IMR-90 (cell line): ENCODE results near the gene FBH1. TPM values are rescaled to one million over a fixed set of nuclear protein-coding genes. Genes with fewer than 3 reads are reported as not detected.

ENCODE experiments used
- ATAC-seq: fragments of 200-7000 bp; cut with Tn5 transposase; 2 replicates; pipeline ENCODE4 v1.9.1; 2020; ENCODE audit warnings: low read depth, mild to moderate bottlenecking, moderate library complexity
- BruUV-seq: library from RNA; stranded (reverse); fragments of 400-500 nt; replicated peaks from 2 replicates; lab custom pipeline; 2021; lab: Mats Ljungman, UMichigan
- CTCF ChIA-PET: fragments of 300-600 bp; formaldehyde crosslinking; extraction: SDS; loops from one replicate; lab custom pipeline; 2021; ENCODE audit warnings: antibody characterized with exemption; lab: Yijun Ruan, JAX
- POLR2A ChIA-PET: fragments of 300-600 bp; sonication (Branson Sonifier 250); formaldehyde crosslinking; loops from one replicate; lab custom pipeline; 2022; ENCODE audit warnings: antibody characterized with exemption; ENCODE audit not compliant: unreplicated experiment; lab: Charles Lee
- DNase-seq: peaks from one replicate; pipeline ENCODE4 v3.0.0; 2013
- H2AFZ ChIP-seq: replicated peaks from 2 replicates; pipeline ENCODE3; 2013; ENCODE audit warnings: low read length, mild to moderate bottlenecking; ENCODE audit not compliant: poor library complexity
- H2AK5ac ChIP-seq: 2 replicates; pipeline ENCODE4 v1.6.1; 2013; ENCODE audit warnings: low read depth, low read length, inconsistent platforms
- H2AK9ac ChIP-seq: replicated peaks from 2 replicates; pipeline ENCODE3; 2013; ENCODE audit warnings: mild to moderate bottlenecking, low read depth, low read length, moderate library complexity; ENCODE audit not compliant: poor library complexity
- H2BK120ac ChIP-seq: 2 replicates; pipeline ENCODE4 v1.6.1; 2013; ENCODE audit warnings: low read depth, low read length, inconsistent platforms
- H2BK15ac ChIP-seq: 3 replicates; pipeline ENCODE4 v1.6.1; 2013; ENCODE audit warnings: low read depth, low read length, inconsistent platforms
- H2BK20ac ChIP-seq: 2 replicates; pipeline ENCODE4 v1.6.1; 2013; ENCODE audit warnings: low read depth, mild to moderate bottlenecking, inconsistent platforms, low read length, moderate library complexity
- H2BK5ac ChIP-seq: 2 replicates; pipeline ENCODE4 v1.6.1; 2013; ENCODE audit warnings: mild to moderate bottlenecking, low read depth, low read length, inconsistent platforms; ENCODE audit not compliant: poor library complexity, severe bottlenecking
- H3K14ac ChIP-seq: replicated peaks from 2 replicates; pipeline ENCODE4 v1.6.1; 2013; ENCODE audit warnings: low read depth, low read length, inconsistent platforms
- H3K18ac ChIP-seq: 2 replicates; pipeline ENCODE4 v1.6.1; 2013; ENCODE audit warnings: low read depth, low read length, control low read depth
- H3K23ac ChIP-seq: 2 replicates; pipeline ENCODE4 v1.6.1; 2013; ENCODE audit warnings: low read depth, low read length, inconsistent platforms
- H3K27ac ChIP-seq: 2 replicates; pipeline ENCODE4 v1.5.1; 2013; ENCODE audit warnings: mild to moderate bottlenecking, control low read depth, low read length; ENCODE audit not compliant: insufficient read depth
- H3K27me3 ChIP-seq: 2 replicates; pipeline ENCODE4 v1.6.1; 2013; ENCODE audit warnings: low read length; ENCODE audit not compliant: control insufficient read depth, insufficient read depth
- H3K36me3 ChIP-seq: 2 replicates; pipeline ENCODE4 v1.6.1; 2013; ENCODE audit warnings: low read length, mixed read lengths; ENCODE audit not compliant: control insufficient read depth, insufficient read depth
- H3K4ac ChIP-seq: 2 replicates; pipeline ENCODE4 v1.6.1; 2013; ENCODE audit warnings: low read depth, low read length, inconsistent platforms
- H3K4me1 ChIP-seq: 2 replicates; pipeline ENCODE4 v1.6.1; 2013; ENCODE audit warnings: low read length, mixed read lengths; ENCODE audit not compliant: control insufficient read depth, insufficient read depth
- H3K4me2 ChIP-seq: 2 replicates; pipeline ENCODE4 v1.6.1; 2013; ENCODE audit warnings: low read depth, mild to moderate bottlenecking, control low read depth, low read length, moderate library complexity
- H3K4me3 ChIP-seq: 2 replicates; pipeline ENCODE4 v1.5.1; 2013; ENCODE audit warnings: low read depth, mild to moderate bottlenecking, control low read depth, low read length, moderate library complexity; ENCODE audit not compliant: insufficient read depth
- H3K56ac ChIP-seq: 2 replicates; pipeline ENCODE4 v1.6.1; 2013; ENCODE audit warnings: low read length, inconsistent platforms; ENCODE audit not compliant: insufficient read depth; ENCODE audit errors: extremely low read depth
- H3K79me1 ChIP-seq, 2 experiments: 2 replicates each; pipeline ENCODE4 v1.6.1; 2013; ENCODE audit warnings: low read length in 2 of 2, inconsistent platforms in 1 of 2, low read depth in 1 of 2
- H3K9ac ChIP-seq: 2 replicates; pipeline ENCODE4 v1.6.1; 2013; ENCODE audit warnings: low read depth, low read length, control low read depth
- H3K9me1 ChIP-seq: 2 replicates; pipeline ENCODE4 v1.6.1; 2013; ENCODE audit warnings: low read length, inconsistent platforms; ENCODE audit not compliant: insufficient read depth
- H3K9me3 ChIP-seq: 2 replicates; pipeline ENCODE4 v1.6.1; 2013; ENCODE audit warnings: low read length; ENCODE audit not compliant: control insufficient read depth, insufficient read depth
- H4K20me1 ChIP-seq: 2 replicates; pipeline ENCODE4 v1.6.1; 2013; ENCODE audit warnings: low read length, inconsistent platforms; ENCODE audit not compliant: insufficient read depth
- H4K5ac ChIP-seq: 2 replicates; pipeline ENCODE4 v1.6.1; 2013; ENCODE audit warnings: mild to moderate bottlenecking, low read depth, low read length, control low read depth
- H4K8ac ChIP-seq, 2 experiments: 2 replicates each; pipeline ENCODE4 v1.6.1; 2013; ENCODE audit warnings: low read depth in 2 of 2, low read length in 2 of 2, control low read depth in 1 of 2, inconsistent platforms in 1 of 2
- H4K91ac ChIP-seq: 2 replicates; pipeline ENCODE4 v1.6.1; 2013; ENCODE audit warnings: low read depth, low read length, inconsistent platforms; ENCODE audit not compliant: insufficient read depth
- MAZ ChIP-seq: IDR thresholded peaks from 2 replicates; pipeline ENCODE4 v1.6.1; 2012; ENCODE audit warnings: low read depth, mild to moderate bottlenecking, low read length, improper control_type of control experiment, moderate library complexity, borderline replicate concordance
- WGBS, 2 experiments: methylation state at CpG; one replicate each; pipeline versions ENCODE4 v1.1.5 to v1.1.7; 2013; ENCODE audit warnings: missing lambda C conversion rate in 2 of 2; ENCODE audit not compliant: insufficient read length in 1 of 2; ENCODE audit errors: extremely low coverage in 2 of 2; 5-methylcytosine and 5-hydroxymethylcytosine counted together
- dilution Hi-C: fragments of 300-500 bp; cut with HindIII; formaldehyde crosslinking; loops from one replicate; pipeline ENCODE4 v1.14.3; 2018; ENCODE audit warnings: low sequenced_read_pairs; ENCODE audit not compliant: unreplicated experiment
- in situ Hi-C: fragments of 300-500 bp; cut with MboI; formaldehyde crosslinking; loops from 3 replicates; pipeline ENCODE4 v1.14.3; 2019; ENCODE audit warnings: low sequenced_read_pairs, inconsistent platforms, mixed read lengths
- intact Hi-C: fragments of 100-400 bp; cut with micrococcal nuclease; formaldehyde crosslinking; loops from 2 replicates; pipeline ENCODE4 v1.10.0; 2022
- polyA plus RNA-seq, 3 experiments: library from polyadenylated mRNA; depleted of rRNA; stranded (reverse); fragments of >200 nt; gene quantifications; 2 replicates each; pipeline ENCODE4 v1.2.3, GENCODE V29; 2012; ENCODE audit warnings: low replicate concordance in 1 of 3
- total RNA-seq: library from RNA; depleted of rRNA; stranded (reverse); fragments of >200 nt; gene quantifications from 2 replicates; pipeline ENCODE4 v1.2.3, GENCODE V29; 2012
- TF ChIP-seq, protein P1 (sequence below): fragments of 150-350 bp; IDR thresholded peaks from 2 replicates; pipeline ENCODE4 v1.6.1; 2017; ENCODE audit warnings: mild to moderate bottlenecking, antibody characterized with exemption, low read length, low read depth

FBH1 gene
- total and polyA plus RNA-seq, 2 of the 4 experiments (the other 2 are of a cell fraction): 59.3 to 72.2 TPM

DNA sequence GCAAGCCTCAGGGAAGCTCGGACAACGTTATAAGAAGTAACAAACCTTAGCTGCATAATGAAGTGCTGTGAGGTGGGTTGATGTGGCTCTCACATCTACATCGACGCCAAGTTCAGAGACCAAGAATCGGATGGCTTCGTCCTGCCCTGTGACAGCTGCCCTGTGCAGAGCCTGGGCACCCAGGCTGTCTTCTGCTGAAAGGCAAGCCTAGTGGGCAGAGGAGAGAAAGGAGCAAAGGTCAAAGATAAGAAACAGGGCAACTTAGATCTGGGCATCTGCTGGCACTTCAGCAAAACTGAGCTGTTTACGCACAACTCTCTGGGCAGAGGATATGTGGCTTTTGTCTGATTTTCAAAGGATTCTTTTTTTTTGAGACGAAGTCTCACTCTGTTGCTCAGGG lies 7.1 kb upstream of the FBH1 start:
- Histone ChIP-seq H3K27ac (no peak overlapping the region), H4K5ac (no peak overlapping the region), H2BK15ac (no peak overlapping the region), H3K23ac (no peak overlapping the region), H2BK120ac (no peak overlapping the region), H4K91ac (no peak overlapping the region), H3K4ac (no peak overlapping the region), H2AK9ac (no peak overlapping the region), H3K9me3 (no peaks in the 10 kb centered on the region), H3K27me3 (no peaks in the 10 kb centered on the region), H3K79me1 (peaks cover 5 to 8% of the 10 kb centered on the region in 2 experiments), H3K9me1 (peaks cover 4% of the 10 kb centered on the region; the same call in 1 of the 2 replicates), H3K4me2 (no peak overlapping the region), H3K4me1 (peaks cover 4% of the 10 kb centered on the region), H2BK20ac (no peak overlapping the region), H4K8ac (no peak overlapping the region), H3K56ac (no peak overlapping the region), H3K18ac (no peak overlapping the region), H4K20me1 (0 out of 2 replicates have a peak, but pooled peaks cover 4% of the 10 kb centered on the region), H3K4me3 (no peak overlapping the region), H2BK5ac (no peak overlapping the region), H2AK5ac (no peak overlapping the region), H3K36me3 (peaks cover 33% of the 10 kb centered on the region), H2AFZ (no peak overlapping the region), H3K14ac (no peak overlapping the region), H3K9ac (no peak overlapping the region)
- dilution Hi-C loops: no loop called here
- no TSS peak for BruUV-seq
- intact Hi-C loops: no loop called here
- 100% methylated on average over 2 of the region's 8 CpGs; no CpG with 5 or more reads in 1 of the 2 experiments for WGBS, 2 experiments
- ChIA-PET POLR2A (no interaction called here), CTCF (no interaction called here)
- DNase-seq (no peak), ATAC-seq (no peak)
- no peak for TF ChIP-seq MAZ
- TF ChIP-seq, protein P1, sequence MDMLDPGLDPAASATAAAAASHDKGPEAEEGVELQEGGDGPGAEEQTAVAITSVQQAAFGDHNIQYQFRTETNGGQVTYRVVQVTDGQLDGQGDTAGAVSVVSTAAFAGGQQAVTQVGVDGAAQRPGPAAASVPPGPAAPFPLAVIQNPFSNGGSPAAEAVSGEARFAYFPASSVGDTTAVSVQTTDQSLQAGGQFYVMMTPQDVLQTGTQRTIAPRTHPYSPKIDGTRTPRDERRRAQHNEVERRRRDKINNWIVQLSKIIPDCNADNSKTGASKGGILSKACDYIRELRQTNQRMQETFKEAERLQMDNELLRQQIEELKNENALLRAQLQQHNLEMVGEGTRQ: no peak
- in situ Hi-C loops: loop anchor here (10.0 kb wide), 1 partner anchor 198 kb away; the partner anchor contains the start of gene TASOR2
